Measurements from ENCODE around the gene CACNA1E. TPM values are rescaled to one million over a fixed set of nuclear protein-coding genes. Genes with fewer than 3 reads are reported as not detected.
A peak's percentile ranks its signal among the peaks of the same experiment; 100 is the strongest.

Gene CACNA1E
- total and polyA plus RNA-seq, 2 donors (not counting 1 experiment from before 2014, with no cell fraction given): 0.37 to 0.40 TPM

- Histone ChIP-seq H4K20me1 (ENCODE audit: control insufficient read depth, insufficient read depth, low read length, poor library complexity, severe bottlenecking) (no peaks in the 10 kb centered on the region), H3K4me1 (ENCODE audit: control insufficient read depth in 2 of 2, insufficient read depth in 2 of 2, low read length in 2 of 2) (peaks cover 37 to 52% of the 10 kb centered on the region in 2 donors), H3K36me3 (replicated peaks in 1 of 2; ENCODE audit: control extremely low read depth in 1 of 2, control insufficient read depth in 1 of 2, extremely low read depth in 1 of 2, insufficient read depth in 2 of 2, low read length in 1 of 2) (no peaks in the 10 kb centered on the region), H3K27me3 (replicated peaks in 1 of 4; ENCODE audit: control extremely low read depth in 1 of 4, control insufficient read depth in 3 of 4, insufficient read depth in 4 of 4, low read length in 3 of 4) (no peaks in the 10 kb centered on the region), H3K4me3 (ENCODE audit: control extremely low read depth in 1 of 5, extremely low read depth in 1 of 5, insufficient read depth in 1 of 5, low read depth in 2 of 5, low read length in 4 of 5) (no peak overlapping the region), H3K79me2 (ENCODE audit: control insufficient read depth, insufficient read depth, low read length) (no peaks in the 10 kb centered on the region), H3K9me3 (ENCODE audit: control extremely low read depth in 1 of 3, control insufficient read depth in 2 of 3, insufficient read depth in 1 of 3, low read length in 2 of 3) (peaks cover 0 to 8% (median 0%) of the 10 kb centered on the region in 3 donors), H3K9ac (ENCODE audit: low read length) (no peak overlapping the region), H2AFZ (ENCODE audit: insufficient read depth, low read depth, low read length, poor library complexity, severe bottlenecking) (peak overlapping the region; percentile 63), H3K4me2 (replicated peaks; ENCODE audit: low read depth, low read length, poor library complexity, severe bottlenecking) (peak overlapping the region; percentile 64), H3K27ac (ENCODE audit: low read length in 2 of 2) (peak overlapping the region; percentile 79 to 80)
- Mint-ChIP-seq H3K9me3 (ENCODE audit: insufficient read depth) (no peaks in the 10 kb centered on the region), H3K4me1 (peaks cover 57% of the 10 kb centered on the region), H3K27me3 (peaks cover 6% of the 10 kb centered on the region), H3K27ac (peak overlapping the region; percentile 39), H3K4me3 (peak overlapping the region; percentile 23)
- DNase-seq: no peak
- ChIA-PET CTCF (no interaction called here), POLR2A (no interaction called here)
- TF ChIP-seq, protein P1, sequence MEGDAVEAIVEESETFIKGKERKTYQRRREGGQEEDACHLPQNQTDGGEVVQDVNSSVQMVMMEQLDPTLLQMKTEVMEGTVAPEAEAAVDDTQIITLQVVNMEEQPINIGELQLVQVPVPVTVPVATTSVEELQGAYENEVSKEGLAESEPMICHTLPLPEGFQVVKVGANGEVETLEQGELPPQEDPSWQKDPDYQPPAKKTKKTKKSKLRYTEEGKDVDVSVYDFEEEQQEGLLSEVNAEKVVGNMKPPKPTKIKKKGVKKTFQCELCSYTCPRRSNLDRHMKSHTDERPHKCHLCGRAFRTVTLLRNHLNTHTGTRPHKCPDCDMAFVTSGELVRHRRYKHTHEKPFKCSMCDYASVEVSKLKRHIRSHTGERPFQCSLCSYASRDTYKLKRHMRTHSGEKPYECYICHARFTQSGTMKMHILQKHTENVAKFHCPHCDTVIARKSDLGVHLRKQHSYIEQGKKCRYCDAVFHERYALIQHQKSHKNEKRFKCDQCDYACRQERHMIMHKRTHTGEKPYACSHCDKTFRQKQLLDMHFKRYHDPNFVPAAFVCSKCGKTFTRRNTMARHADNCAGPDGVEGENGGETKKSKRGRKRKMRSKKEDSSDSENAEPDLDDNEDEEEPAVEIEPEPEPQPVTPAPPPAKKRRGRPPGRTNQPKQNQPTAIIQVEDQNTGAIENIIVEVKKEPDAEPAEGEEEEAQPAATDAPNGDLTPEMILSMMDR (IDR thresholded peaks at IDR 0.05): no peak
- no peak for TF ChIP-seq EZH2 (IDR thresholded peaks at IDR 0.05; ENCODE audit: borderline replicate concordance, insufficient read depth, low read depth, low read length, poor library complexity, severe bottlenecking)
- WGBS (ENCODE audit: insufficient coverage): 93% methylated on average over 5 of the region's 6 CpGs
- ATAC-seq (ENCODE audit: low read depth): no peak
- intact Hi-C loops (cut with micrococcal nuclease): no loop called here
These were observed 20.0 kb downstream of the CACNA1E start for GRCh38 chr1:181503171-181503810.

- intact Hi-C loops (cut with micrococcal nuclease): no loop called here
- WGBS (ENCODE audit: insufficient coverage): no CpG with 5 or more reads among the region's 4 CpGs
- Mint-ChIP-seq H3K4me3 (peak overlapping the region; percentile 79), H3K27ac (peak overlapping the region; percentile 97), H3K27me3 (peaks cover 6% of the 10 kb centered on the region), H3K9me3 (ENCODE audit: insufficient read depth) (no peaks in the 10 kb centered on the region), H3K4me1 (peaks cover 68% of the 10 kb centered on the region)
- DNase-seq: peak; percentile 59
- peak overlapping the region; percentile 55 for H3K9ac ChIP-seq (ENCODE audit: low read length)
- H3K79me2 ChIP-seq (ENCODE audit: control insufficient read depth, insufficient read depth, low read length): no peaks in the 10 kb centered on the region
- H3K4me2 ChIP-seq (replicated peaks; ENCODE audit: low read depth, low read length, poor library complexity, severe bottlenecking): peak overlapping the region; percentile 64
- POLR2A ChIA-PET: no interaction called here
- no peak for TF ChIP-seq EZH2 (IDR thresholded peaks at IDR 0.05; ENCODE audit: borderline replicate concordance, insufficient read depth, low read depth, low read length, poor library complexity, severe bottlenecking)
- TF ChIP-seq, protein P1 (IDR thresholded peaks at IDR 0.05): peak; percentile 8
- H3K36me3 ChIP-seq (replicated peaks in 1 of 2; ENCODE audit: control extremely low read depth in 1 of 2, control insufficient read depth in 1 of 2, extremely low read depth in 1 of 2, insufficient read depth in 2 of 2, low read length in 1 of 2): no peaks in the 10 kb centered on the region
- peak overlapping the region; percentile 63 for H2AFZ ChIP-seq (ENCODE audit: insufficient read depth, low read depth, low read length, poor library complexity, severe bottlenecking)
- H3K4me1 ChIP-seq (ENCODE audit: control insufficient read depth in 2 of 2, insufficient read depth in 2 of 2, low read length in 2 of 2): peaks cover 48 to 63% of the 10 kb centered on the region in 2 donors
- H3K4me3 ChIP-seq (ENCODE audit: control extremely low read depth in 1 of 5, extremely low read depth in 1 of 5, insufficient read depth in 1 of 5, low read depth in 2 of 5, low read length in 4 of 5): peak overlapping the region in 2 of 5 experiments; percentile 22 to 46
- no peaks in the 10 kb centered on the region for H4K20me1 ChIP-seq (ENCODE audit: control insufficient read depth, insufficient read depth, low read length, poor library complexity, severe bottlenecking)
- H3K27me3 ChIP-seq (replicated peaks in 1 of 4; ENCODE audit: control extremely low read depth in 1 of 4, control insufficient read depth in 3 of 4, insufficient read depth in 4 of 4, low read length in 3 of 4): no peaks in the 10 kb centered on the region
- peak overlapping the region; percentile 79 to 80 for H3K27ac ChIP-seq (ENCODE audit: low read length in 2 of 2)
- CTCF ChIA-PET: no interaction called here
- peak; percentile 29 for ATAC-seq (ENCODE audit: low read depth)
- peaks cover 0 to 8% (median 0%) of the 10 kb centered on the region in 3 donors for H3K9me3 ChIP-seq (ENCODE audit: control extremely low read depth in 1 of 3, control insufficient read depth in 2 of 3, insufficient read depth in 1 of 3, low read length in 2 of 3)
These were observed 21.1 kb downstream of the CACNA1E start for GRCh38 chr1:181504399-181504842.
